SK-N-MC (cell line): ENCODE data around the gene SAMM50.

Experiments used
- EZH2 ChIP-seq: fragments of 200-600 bp; sonication (generic); IDR thresholded peaks from one replicate; pipeline ENCODE4 v1.6.1; 2017; ENCODE audit warnings: antibody characterized with exemption
- FOXP2 ChIP-seq: optimal IDR thresholded peaks from 2 replicates; pipeline ENCODE3; 2011; ENCODE audit warnings: mild to moderate bottlenecking, moderate library complexity; ENCODE audit not compliant: insufficient read depth; ENCODE audit errors: extremely low read length, control extremely low read depth
- POLR2AphosphoS5 ChIP-seq: IDR thresholded peaks from 2 replicates; pipeline ENCODE4 v1.6.1; 2012; ENCODE audit warnings: mild to moderate bottlenecking, low read depth, low read length, borderline replicate concordance

DNA sequence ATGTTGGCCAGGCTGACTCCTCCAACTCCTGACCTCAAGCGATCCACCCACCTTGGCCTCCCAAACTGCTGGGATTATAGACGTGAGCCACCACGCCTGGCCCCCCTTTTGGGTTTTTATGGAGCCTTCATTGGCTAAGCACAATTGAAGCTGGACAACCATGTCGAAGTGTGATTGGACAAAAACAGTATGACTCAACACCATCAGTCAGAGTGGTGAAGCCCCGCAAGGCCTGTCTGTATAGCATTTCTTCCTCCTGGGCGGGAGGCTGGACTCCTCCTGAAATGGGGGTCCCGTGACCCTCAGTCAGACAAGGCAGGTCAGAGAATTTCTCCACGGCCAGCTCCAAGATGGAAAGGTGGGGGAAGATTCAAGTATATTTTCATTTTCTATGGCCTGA, 65.7 kb downstream of the SAMM50 start:
- no peak for TF ChIP-seq POLR2AphosphoS5
- no peak for TF ChIP-seq EZH2
- no peak for TF ChIP-seq FOXP2
